Transverse colon (tissue), 4 donors: ENCODE results near the gene HDDC2.

Experiments
- EP300 ChIP-seq: sonication (generic); formaldehyde crosslinking; IDR thresholded peaks from one replicate; pipeline ENCODE4 v1.6.1; 2017; ENCODE audit warnings: antibody characterized with exemption, low read depth
- POLR2A ChIP-seq: fragments of 450-650 bp; IDR thresholded peaks from one replicate; pipeline ENCODE4 v1.6.1; 2016; ENCODE audit warnings: antibody characterized with exemption, mild to moderate bottlenecking, moderate library complexity
- POLR2AphosphoS5 ChIP-seq, 3 donors: sonication (generic); formaldehyde crosslinking; IDR thresholded peaks; one replicate each; pipeline ENCODE4 v1.6.1; 2016; ENCODE audit warnings: antibody characterized with exemption in 3 of 3
- TF ChIP-seq, protein P1 (sequence below), 5 experiments: fragments of 200-600 bp in 3 of 5; fragments of 450-650 bp in 2 of 5; sonication (generic) in 3 of 5; IDR thresholded peaks; 1 replicate in 2 of 5; 2 replicates in 3 of 5; pipeline ENCODE4 v1.5.1; 2016 to 2017; ENCODE audit warnings: antibody characterized with exemption in 5 of 5, inconsistent platforms in 3 of 5, mild to moderate bottlenecking in 2 of 5, moderate library complexity in 1 of 5

DNA sequence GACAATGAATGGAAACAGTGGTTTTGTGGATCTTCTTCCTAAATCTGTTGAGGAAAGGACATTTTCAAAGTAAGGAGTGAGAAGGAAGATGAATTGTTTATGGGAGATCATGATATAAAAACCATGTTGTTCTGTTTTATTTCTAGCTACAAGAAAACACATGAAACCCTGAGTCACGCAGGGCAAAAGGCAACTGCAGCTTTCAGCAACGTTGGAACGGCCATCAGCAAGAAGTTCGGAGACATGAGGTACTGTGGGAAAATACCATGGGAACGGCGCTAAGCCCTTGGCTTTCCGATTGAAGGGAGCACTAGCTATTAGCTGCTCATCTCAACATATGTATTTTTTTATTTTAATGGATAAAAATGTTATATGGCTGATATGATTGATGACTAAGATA lies 53.6 kb downstream of the HDDC2 start:
- TF ChIP-seq POLR2A: no peak
- TF ChIP-seq EP300: no peak
- TF ChIP-seq, protein P1, sequence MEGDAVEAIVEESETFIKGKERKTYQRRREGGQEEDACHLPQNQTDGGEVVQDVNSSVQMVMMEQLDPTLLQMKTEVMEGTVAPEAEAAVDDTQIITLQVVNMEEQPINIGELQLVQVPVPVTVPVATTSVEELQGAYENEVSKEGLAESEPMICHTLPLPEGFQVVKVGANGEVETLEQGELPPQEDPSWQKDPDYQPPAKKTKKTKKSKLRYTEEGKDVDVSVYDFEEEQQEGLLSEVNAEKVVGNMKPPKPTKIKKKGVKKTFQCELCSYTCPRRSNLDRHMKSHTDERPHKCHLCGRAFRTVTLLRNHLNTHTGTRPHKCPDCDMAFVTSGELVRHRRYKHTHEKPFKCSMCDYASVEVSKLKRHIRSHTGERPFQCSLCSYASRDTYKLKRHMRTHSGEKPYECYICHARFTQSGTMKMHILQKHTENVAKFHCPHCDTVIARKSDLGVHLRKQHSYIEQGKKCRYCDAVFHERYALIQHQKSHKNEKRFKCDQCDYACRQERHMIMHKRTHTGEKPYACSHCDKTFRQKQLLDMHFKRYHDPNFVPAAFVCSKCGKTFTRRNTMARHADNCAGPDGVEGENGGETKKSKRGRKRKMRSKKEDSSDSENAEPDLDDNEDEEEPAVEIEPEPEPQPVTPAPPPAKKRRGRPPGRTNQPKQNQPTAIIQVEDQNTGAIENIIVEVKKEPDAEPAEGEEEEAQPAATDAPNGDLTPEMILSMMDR (IDR thresholded peaks at IDR 0.05): no peak
- no peak for TF ChIP-seq POLR2AphosphoS5 (IDR thresholded peaks at IDR 0.05)
